PC-3 (cell line): ENCODE measurements around the gene PDE6A. TPM values are rescaled to one million over a fixed set of nuclear protein-coding genes. Genes with fewer than 3 reads are reported as not detected.

Experiments used
- ATAC-seq: fragments of 200-7000 bp; cut with Tn5 transposase; 2 replicates; pipeline ENCODE4 v1.9.1; 2020; ENCODE audit warnings: mild to moderate bottlenecking, moderate library complexity
- BruUV-seq: library from RNA; stranded (reverse); fragments of 400-500 nt; replicated peaks from 2 replicates; lab custom pipeline; 2021; lab: Mats Ljungman, UMichigan
- CTCF ChIA-PET: fragments of 300-600 bp; sonication (Branson Sonifier 250); formaldehyde crosslinking; loops from one replicate; lab custom pipeline; 2022; ENCODE audit warnings: antibody characterized with exemption; lab: Charles Lee
- POLR2A ChIA-PET: fragments of 300-600 bp; sonication (Branson Sonifier 250); formaldehyde crosslinking; loops from one replicate; lab custom pipeline; 2022; ENCODE audit warnings: antibody characterized with exemption; ENCODE audit not compliant: unreplicated experiment; lab: Charles Lee
- DNase-seq: peaks from one replicate; pipeline ENCODE4 v3.0.0-alpha.2; 2015
- H2AFZ ChIP-seq: fragments of 300-600 bp; sonication (generic); 2 replicates; pipeline ENCODE4 v1.6.0; 2016; ENCODE audit warnings: antibody characterized with exemption, low read length
- H3F3A ChIP-seq: fragments of 300-600 bp; sonication (generic); one replicate; pipeline ENCODE4 v1.6.0; 2017; ENCODE audit warnings: antibody characterized with exemption, low read length, control low read depth, mild to moderate bottlenecking; ENCODE audit not compliant: unreplicated experiment
- H3K27ac ChIP-seq: fragments of 300-600 bp; sonication (generic); 2 replicates; pipeline ENCODE4 v1.5.1; 2016; ENCODE audit warnings: mild to moderate bottlenecking, low read length
- H3K27me3 ChIP-seq: fragments of 300-600 bp; sonication (generic); 2 replicates; pipeline ENCODE4 v1.6.1; 2016; ENCODE audit warnings: low read length, mixed read lengths
- H3K36me3 ChIP-seq: fragments of 300-600 bp; sonication (generic); 2 replicates; pipeline ENCODE4 v1.6.1; 2016; ENCODE audit warnings: low read depth, mixed run types, low read length, mixed read lengths
- H3K4me1 ChIP-seq: fragments of 300-600 bp; sonication (generic); 2 replicates; pipeline ENCODE4 v1.5.1; 2016; ENCODE audit warnings: low read length; ENCODE audit not compliant: insufficient read depth
- H3K4me2 ChIP-seq: fragments of 300-600 bp; sonication (generic); 2 replicates; pipeline ENCODE4 v1.6.0; 2016; ENCODE audit warnings: low read length
- H3K4me3 ChIP-seq: fragments of 300-600 bp; sonication (generic); 2 replicates; pipeline ENCODE4 v1.5.1; 2016; ENCODE audit warnings: mild to moderate bottlenecking, low read length, mixed read lengths
- H3K79me2 ChIP-seq: fragments of 300-600 bp; sonication (generic); 2 replicates; pipeline ENCODE4 v1.6.1; 2017; ENCODE audit warnings: low read length, mixed read lengths
- H3K9ac ChIP-seq: fragments of 300-600 bp; sonication (generic); 2 replicates; pipeline ENCODE4 v1.6.0; 2016; ENCODE audit warnings: mild to moderate bottlenecking, low read length
- H3K9me2 ChIP-seq: fragments of 300-600 bp; sonication (generic); replicated peaks from 2 replicates; pipeline ENCODE4 v1.6.1; 2016; ENCODE audit warnings: mixed run types, low read length, mixed read lengths
- H3K9me3 ChIP-seq: fragments of 300-600 bp; sonication (generic); 2 replicates; pipeline ENCODE4 v1.6.1; 2016; ENCODE audit warnings: low read length, mixed read lengths
- H4K20me1 ChIP-seq: fragments of 300-600 bp; sonication (generic); 2 replicates; pipeline ENCODE4 v1.6.1; 2016; ENCODE audit warnings: low read length, mixed read lengths
- CTCF ChIP-seq: fragments of 300-600 bp; sonication (generic); conservative IDR thresholded peaks from 2 replicates; pipeline ENCODE4 v1.5.1; 2017; ENCODE audit warnings: antibody characterized with exemption, low read depth, mild to moderate bottlenecking, low read length
- EZH2 ChIP-seq: fragments of 300-600 bp; sonication (generic); IDR thresholded peaks from one replicate; pipeline ENCODE4 v1.6.1; 2017; ENCODE audit warnings: antibody characterized with exemption, mild to moderate bottlenecking, low read length; ENCODE audit not compliant: unreplicated experiment
- EZH2phosphoT487 ChIP-seq: fragments of 300-600 bp; sonication (generic); IDR thresholded peaks from 2 replicates; pipeline ENCODE4 v1.6.1; 2018; ENCODE audit warnings: mild to moderate bottlenecking, antibody characterized with exemption, low read length, borderline replicate concordance
- intact Hi-C: fragments of 100-400 bp; cut with micrococcal nuclease; formaldehyde crosslinking; loops from 2 replicates; pipeline ENCODE4 v1.9.0; 2023
- total RNA-seq: library from RNA; depleted of rRNA; stranded (reverse); fragments of >200 nt; gene quantifications from 2 replicates; pipeline ENCODE4 v1.2.3, GENCODE V29; 2014

Gene PDE6A
- total RNA-seq, 1 experiment from 2014 or later: not detected

DNA sequence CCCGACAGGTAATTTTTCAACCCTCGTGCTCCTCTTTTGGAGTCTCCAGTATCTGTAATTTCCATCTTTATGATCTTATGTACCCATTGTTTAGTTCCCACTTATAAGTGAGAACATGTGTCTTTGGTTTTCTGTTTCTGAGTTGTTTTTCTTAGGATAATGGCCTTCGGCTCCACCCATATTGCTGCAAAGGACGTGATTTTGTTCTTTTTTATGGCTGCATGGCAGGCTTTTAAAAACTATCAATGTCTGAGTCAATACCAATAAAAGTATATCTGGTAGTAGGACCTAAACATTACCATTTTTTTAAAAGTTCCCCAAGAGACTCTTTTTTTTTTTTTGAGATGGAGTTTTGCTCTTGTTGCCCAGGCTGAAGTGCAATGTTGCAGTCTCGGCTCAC, 12.1 kb upstream of the PDE6A start:
- 0 out of 2 replicates have a peak overlapping the region, but pooled peaks have one; percentile 22 for H2AFZ ChIP-seq
- no peaks in the 10 kb centered on the region for H3K9me3 ChIP-seq
- H3K4me3 ChIP-seq: no peak overlapping the region
- peak; percentile 2; the same call in 1 of the 2 replicates for ATAC-seq
- 0 out of 2 replicates have a peak overlapping the region, but pooled peaks have one; percentile 10 for H3K27ac ChIP-seq
- TF ChIP-seq EZH2 (no peak), EZH2phosphoT487 (no peak), CTCF (no peak)
- no peaks in the 10 kb centered on the region for H3K27me3 ChIP-seq
- peaks cover 31% of the 10 kb centered on the region for H3K4me1 ChIP-seq
- CTCF ChIA-PET: interaction anchor here (0.7 to 1.5 kb wide), 2 partner anchors 20 to 389 kb away, joined by 3 to 4 read pairs; no protein-coding TSS in a partner anchor
- no peak overlapping the region for H3K9ac ChIP-seq
- no peaks in the 10 kb centered on the region for H3K9me2 ChIP-seq
- POLR2A ChIA-PET: interaction anchor here (0.6 kb wide), 1 partner anchor 61 kb away, joined by 3 read pairs; no protein-coding TSS in a partner anchor
- intact Hi-C loops: loop anchor here (1.0 kb wide), 1 partner anchor 17 kb away; no protein-coding TSS in a partner anchor
- no peaks in the 10 kb centered on the region for H3K36me3 ChIP-seq
- peaks cover 6% of the 10 kb centered on the region; the same call in 1 of the 2 replicates for H3K79me2 ChIP-seq
- H3K4me2 ChIP-seq: peak overlapping the region; percentile 33
- no TSS peak for BruUV-seq
- peak; percentile 74 for DNase-seq
- no peaks in the 10 kb centered on the region for H4K20me1 ChIP-seq
- H3F3A ChIP-seq: no peaks in the 10 kb centered on the region

DNA sequence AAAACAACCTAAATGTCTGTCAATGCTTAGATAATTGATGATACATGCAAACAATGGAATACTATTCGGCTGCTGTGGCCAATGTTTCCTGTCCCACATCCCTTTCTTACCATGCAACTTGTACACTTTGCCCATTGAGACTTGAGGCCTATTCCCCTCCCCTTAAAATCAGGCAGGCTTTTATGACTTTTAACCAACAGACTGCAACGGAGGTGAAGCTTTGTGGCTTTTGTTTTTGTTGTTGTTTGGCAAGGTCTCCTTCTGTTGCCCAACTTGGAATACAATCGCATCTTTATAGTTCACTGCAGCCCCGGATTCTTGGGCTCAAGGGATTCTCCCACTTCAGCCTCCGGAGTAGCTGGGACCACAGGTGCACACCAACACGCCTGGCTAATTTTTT, 10.2 kb upstream of the PDE6A start:
- no peak overlapping the region for H3K27ac ChIP-seq
- H3K4me2 ChIP-seq: no peak overlapping the region
- H3F3A ChIP-seq: no peaks in the 10 kb centered on the region
- no TSS peak for BruUV-seq
- ATAC-seq (no peak), DNase-seq (no peak)
- H3K9me3 ChIP-seq: no peaks in the 10 kb centered on the region
- H4K20me1 ChIP-seq: no peaks in the 10 kb centered on the region
- no peaks in the 10 kb centered on the region for H3K36me3 ChIP-seq
- H3K4me3 ChIP-seq: no peak overlapping the region
- H3K9ac ChIP-seq: no peak overlapping the region
- H2AFZ ChIP-seq: no peak overlapping the region
- CTCF ChIA-PET: no interaction called here
- no peaks in the 10 kb centered on the region for H3K9me2 ChIP-seq
- no peaks in the 10 kb centered on the region for H3K27me3 ChIP-seq
- POLR2A ChIA-PET: no interaction called here
- intact Hi-C loops: no loop called here
- TF ChIP-seq EZH2phosphoT487 (no peak), CTCF (no peak), EZH2 (no peak)
- H3K4me1 ChIP-seq: peaks cover 18% of the 10 kb centered on the region
- no peaks in the 10 kb centered on the region for H3K79me2 ChIP-seq

GRCh38 chr5:149953436-149954121, 9.0 kb upstream of the PDE6A start:
- Histone ChIP-seq H3K4me2 (no peak overlapping the region), H3K27me3 (no peaks in the 10 kb centered on the region), H3K79me2 (no peaks in the 10 kb centered on the region), H3K27ac (no peak overlapping the region), H3K9me3 (no peaks in the 10 kb centered on the region), H3K4me3 (no peak overlapping the region), H3K36me3 (no peaks in the 10 kb centered on the region), H4K20me1 (no peaks in the 10 kb centered on the region), H3F3A (no peaks in the 10 kb centered on the region), H2AFZ (no peak overlapping the region), H3K9me2 (no peaks in the 10 kb centered on the region), H3K4me1 (peaks cover 13% of the 10 kb centered on the region), H3K9ac (no peak overlapping the region)
- no peak for TF ChIP-seq EZH2
- TF ChIP-seq CTCF: no peak
- no peak for TF ChIP-seq EZH2phosphoT487
- intact Hi-C loops: no loop called here
- no peak for ATAC-seq
- ChIA-PET CTCF (interaction anchor here (0.5 to 0.6 kb wide), 2 partner anchors 115 to 297 kb away, joined by 3 read pairs; no protein-coding TSS in a partner anchor), POLR2A (no interaction called here)
- DNase-seq: no peak
- BruUV-seq: no TSS peak
